HEK293 (cell line): ENCODE results near the gene CIAO2B.

Source experiments
- ATF2 ChIP-seq: fragments of 450-650 bp; formaldehyde crosslinking; IDR thresholded peaks from 2 replicates; pipeline ENCODE4 v1.5.1; 2016; ENCODE audit warnings: missing biosample characterization, missing genetic modification characterization, low read depth
- OVOL3 ChIP-seq: fragments of 450-650 bp; formaldehyde crosslinking; IDR thresholded peaks from 2 replicates; pipeline ENCODE4 v1.5.1; 2016; ENCODE audit warnings: missing biosample characterization, missing genetic modification characterization
- PATZ1 ChIP-seq: fragments of 450-650 bp; formaldehyde crosslinking; IDR thresholded peaks from 2 replicates; pipeline ENCODE4 v1.5.1; 2016; ENCODE audit warnings: missing biosample characterization, missing genetic modification characterization
- PRDM4 ChIP-seq: fragments of 450-650 bp; formaldehyde crosslinking; IDR thresholded peaks from 2 replicates; pipeline ENCODE4 v1.5.1; 2017; ENCODE audit warnings: missing biosample characterization, missing genetic modification characterization
- RBAK ChIP-seq: fragments of 450-650 bp; formaldehyde crosslinking; IDR thresholded peaks from 2 replicates; pipeline ENCODE4 v1.5.1; 2016; ENCODE audit warnings: missing biosample characterization, missing genetic modification characterization
- SETDB1 ChIP-seq: IDR thresholded peaks from one replicate; pipeline ENCODE4 v1.6.1; 2017; ENCODE audit warnings: mild to moderate bottlenecking, low read length, moderate library complexity, mixed read lengths; ENCODE audit not compliant: insufficient read length
- SP3 ChIP-seq: fragments of 450-650 bp; formaldehyde crosslinking; IDR thresholded peaks from 2 replicates; pipeline ENCODE4 v1.5.1; 2016; ENCODE audit warnings: missing biosample characterization, missing genetic modification characterization
- TRIM28 ChIP-seq: IDR thresholded peaks from 2 replicates; pipeline ENCODE4 v1.6.1; 2011; ENCODE audit warnings: low read length, control low read depth, borderline replicate concordance
- ZBTB44 ChIP-seq: fragments of 450-650 bp; IDR thresholded peaks from 2 replicates; pipeline ENCODE4 v1.5.1; 2018; ENCODE audit warnings: missing biosample characterization, mild to moderate bottlenecking, missing genetic modification characterization
- ZNF10 ChIP-seq: fragments of 450-650 bp; formaldehyde crosslinking; IDR thresholded peaks from 2 replicates; pipeline ENCODE4 v1.5.1; 2017; ENCODE audit warnings: missing biosample characterization, missing genetic modification characterization
- ZNF184 ChIP-seq: fragments of 450-650 bp; IDR thresholded peaks from 2 replicates; pipeline ENCODE4 v1.5.1; 2018; ENCODE audit warnings: missing biosample characterization, mild to moderate bottlenecking, missing genetic modification characterization
- ZNF2 ChIP-seq: fragments of 450-650 bp; formaldehyde crosslinking; IDR thresholded peaks from 2 replicates; pipeline ENCODE4 v1.5.1; 2016; ENCODE audit warnings: missing biosample characterization, missing genetic modification characterization
- ZNF335 ChIP-seq: fragments of 450-650 bp; formaldehyde crosslinking; conservative IDR thresholded peaks from 2 replicates; pipeline ENCODE4 v1.5.1; 2016; ENCODE audit warnings: missing biosample characterization, missing genetic modification characterization
- ZNF473 ChIP-seq: fragments of 450-650 bp; formaldehyde crosslinking; IDR thresholded peaks from 2 replicates; pipeline ENCODE4 v1.5.1; 2017; ENCODE audit warnings: missing biosample characterization, missing genetic modification characterization
- ZNF501 ChIP-seq: fragments of 450-650 bp; formaldehyde crosslinking; IDR thresholded peaks from 2 replicates; pipeline ENCODE4 v1.5.1; 2016; ENCODE audit warnings: missing biosample characterization, missing genetic modification characterization
- ZNF518A ChIP-seq: fragments of 450-650 bp; formaldehyde crosslinking; conservative IDR thresholded peaks from 2 replicates; pipeline ENCODE4 v1.5.1; 2016; ENCODE audit warnings: low read depth, missing biosample characterization, missing genetic modification characterization
- ZNF529 ChIP-seq: fragments of 450-650 bp; formaldehyde crosslinking; IDR thresholded peaks from 2 replicates; pipeline ENCODE4 v1.5.1; 2017; ENCODE audit warnings: missing genetic modification characterization, missing biosample characterization; ENCODE audit not compliant: insufficient replicate concordance
- ZNF548 ChIP-seq: fragments of 450-650 bp; formaldehyde crosslinking; IDR thresholded peaks from 2 replicates; pipeline ENCODE4 v1.5.1; 2016; ENCODE audit warnings: missing biosample characterization, missing genetic modification characterization
- ZNF571 ChIP-seq: fragments of 450-650 bp; formaldehyde crosslinking; IDR thresholded peaks from 2 replicates; pipeline ENCODE4 v1.5.0; 2017; ENCODE audit warnings: missing biosample characterization, missing genetic modification characterization
- ZXDB ChIP-seq: fragments of 450-650 bp; formaldehyde crosslinking; IDR thresholded peaks from 2 replicates; pipeline ENCODE4 v1.5.1; 2016; ENCODE audit warnings: missing biosample characterization, missing genetic modification characterization
- TF ChIP-seq, protein P1 (sequence below): IDR thresholded peaks from 2 replicates; pipeline ENCODE4 v1.6.1; 2011; ENCODE audit warnings: mild to moderate bottlenecking, low read depth, low read length, borderline replicate concordance
- TF ChIP-seq, protein P2 (sequence below): fragments of 450-650 bp; formaldehyde crosslinking; IDR thresholded peaks from 2 replicates; pipeline ENCODE4 v1.5.1; 2016; ENCODE audit warnings: missing biosample characterization, missing genetic modification characterization

Gene CIAO2B

DNA sequence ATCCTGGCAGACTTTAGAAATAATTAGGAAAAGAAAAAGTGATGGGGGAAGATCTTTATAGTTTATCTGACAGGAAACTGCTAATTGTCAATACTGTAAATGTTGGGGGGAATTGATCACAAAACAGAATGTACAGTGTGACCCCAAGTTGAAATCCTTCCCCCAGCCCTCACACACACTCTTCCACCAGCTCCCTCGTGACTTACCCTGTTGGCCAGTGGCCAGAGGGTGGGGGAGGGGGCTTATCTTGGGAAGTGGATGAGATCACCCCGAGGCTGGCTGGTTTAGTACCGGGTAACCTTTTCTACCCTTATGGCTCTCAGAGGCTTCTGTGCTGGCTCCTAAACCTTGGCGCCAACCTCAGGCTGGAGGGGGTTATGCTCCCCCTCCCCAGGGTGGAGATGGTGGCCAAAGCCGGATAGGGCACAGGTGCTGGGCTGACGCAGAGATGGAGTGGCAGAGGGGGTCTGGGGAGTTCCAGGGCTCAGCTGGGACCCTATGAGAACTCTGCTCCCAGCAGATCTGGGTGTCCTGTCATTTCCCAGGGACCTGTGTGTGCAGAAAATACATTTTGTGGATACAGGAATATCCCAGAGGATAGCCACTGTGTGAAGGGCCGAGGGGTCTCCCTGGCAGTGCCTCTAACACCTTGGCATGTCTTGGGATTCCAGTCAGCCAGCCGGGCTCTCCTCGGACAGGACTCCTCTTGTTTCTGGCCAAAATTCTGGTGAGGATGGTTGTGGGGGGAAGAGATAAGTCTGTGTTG lies 34.1 kb downstream of the CIAO2B start (continued):
- TF ChIP-seq ZXDB (peak; percentile 54; the same call in 1 of the 2 replicates), ZNF184 (no peak; the same call in none of the 2 replicates), ZNF473 (tag by site-specific recombination) (no peak), ZNF518A (tag by site-specific recombination) (peak; percentile 28; the same call in 1 of the 2 replicates), ZNF2 (tag by site-specific recombination) (no peak), ZNF10 (tag by site-specific recombination) (no peak), ZNF548 (no peak), ZNF335 (tag by site-specific recombination) (peak; percentile 54), OVOL3 (tag by site-specific recombination) (no peak), SETDB1 (no peak), TRIM28 (no peak), ATF2 (peak; percentile 78), ZNF529 (no peak), ZNF501 (tag by site-specific recombination) (no peak), ZNF571 (tag by site-specific recombination) (no peak), SP3 (tag by site-specific recombination) (no peak), PRDM4 (peak; percentile 63), ZBTB44 (tag by site-specific recombination) (peak; percentile 71), RBAK (tag by site-specific recombination) (no peak), PATZ1 (tag by site-specific recombination) (peak; percentile 86)
- TF ChIP-seq, protein P1, sequence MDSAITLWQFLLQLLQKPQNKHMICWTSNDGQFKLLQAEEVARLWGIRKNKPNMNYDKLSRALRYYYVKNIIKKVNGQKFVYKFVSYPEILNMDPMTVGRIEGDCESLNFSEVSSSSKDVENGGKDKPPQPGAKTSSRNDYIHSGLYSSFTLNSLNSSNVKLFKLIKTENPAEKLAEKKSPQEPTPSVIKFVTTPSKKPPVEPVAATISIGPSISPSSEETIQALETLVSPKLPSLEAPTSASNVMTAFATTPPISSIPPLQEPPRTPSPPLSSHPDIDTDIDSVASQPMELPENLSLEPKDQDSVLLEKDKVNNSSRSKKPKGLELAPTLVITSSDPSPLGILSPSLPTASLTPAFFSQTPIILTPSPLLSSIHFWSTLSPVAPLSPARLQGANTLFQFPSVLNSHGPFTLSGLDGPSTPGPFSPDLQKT: no peak
- TF ChIP-seq, protein P2, sequence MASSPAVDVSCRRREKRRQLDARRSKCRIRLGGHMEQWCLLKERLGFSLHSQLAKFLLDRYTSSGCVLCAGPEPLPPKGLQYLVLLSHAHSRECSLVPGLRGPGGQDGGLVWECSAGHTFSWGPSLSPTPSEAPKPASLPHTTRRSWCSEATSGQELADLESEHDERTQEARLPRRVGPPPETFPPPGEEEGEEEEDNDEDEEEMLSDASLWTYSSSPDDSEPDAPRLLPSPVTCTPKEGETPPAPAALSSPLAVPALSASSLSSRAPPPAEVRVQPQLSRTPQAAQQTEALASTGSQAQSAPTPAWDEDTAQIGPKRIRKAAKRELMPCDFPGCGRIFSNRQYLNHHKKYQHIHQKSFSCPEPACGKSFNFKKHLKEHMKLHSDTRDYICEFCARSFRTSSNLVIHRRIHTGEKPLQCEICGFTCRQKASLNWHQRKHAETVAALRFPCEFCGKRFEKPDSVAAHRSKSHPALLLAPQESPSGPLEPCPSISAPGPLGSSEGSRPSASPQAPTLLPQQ (tag by site-specific recombination): peak; percentile 72
